Epithelial cell of prostate (primary cell): ENCODE data around the gene NOXRED1.

ENCODE experiments used
- DNase-seq: peaks from one replicate; pipeline ENCODE4 v3.0.0-alpha.2; 2011; ENCODE audit warnings: low read depth, low spot score
- H3K27ac ChIP-seq: fragments of 450-650 bp; 2 replicates; pipeline ENCODE4 v1.5.1; 2017; ENCODE audit warnings: mild to moderate bottlenecking

The NOXRED1 gene

DNA sequence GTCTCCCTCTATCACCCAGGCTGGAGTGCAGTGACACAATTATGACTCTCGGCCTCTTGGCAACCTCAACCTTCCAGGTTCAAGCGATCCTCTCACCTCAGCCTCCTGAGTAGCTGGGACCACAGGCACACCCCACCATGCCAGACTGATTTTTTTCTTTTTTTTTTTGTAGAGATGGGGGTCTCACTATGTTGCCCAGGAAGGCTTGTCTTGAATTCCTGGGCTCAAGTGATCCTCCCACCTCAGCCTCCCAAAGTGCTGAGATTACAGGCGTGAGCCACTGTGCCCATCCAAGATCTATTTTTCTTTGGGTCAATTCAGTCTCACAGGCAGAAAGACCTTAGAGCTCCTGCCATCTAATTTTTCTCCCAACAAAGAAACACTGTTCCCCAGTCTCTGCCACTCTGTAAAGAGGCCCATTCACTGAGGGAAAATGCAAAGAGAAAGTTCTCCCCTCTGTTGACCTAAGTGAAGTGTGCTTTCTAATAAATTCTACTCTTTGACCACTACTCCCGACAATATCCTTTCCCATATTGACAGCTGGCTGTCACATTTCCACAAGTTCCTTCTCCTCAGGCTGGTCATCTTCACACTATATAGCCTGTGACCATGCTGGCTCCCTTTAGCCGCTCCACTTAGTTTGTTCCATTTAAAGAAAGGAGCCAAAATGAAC is 69.7 kb downstream of the NOXRED1 start:
- no peak for DNase-seq
- H3K27ac ChIP-seq, result no peak overlapping the region

DNA sequence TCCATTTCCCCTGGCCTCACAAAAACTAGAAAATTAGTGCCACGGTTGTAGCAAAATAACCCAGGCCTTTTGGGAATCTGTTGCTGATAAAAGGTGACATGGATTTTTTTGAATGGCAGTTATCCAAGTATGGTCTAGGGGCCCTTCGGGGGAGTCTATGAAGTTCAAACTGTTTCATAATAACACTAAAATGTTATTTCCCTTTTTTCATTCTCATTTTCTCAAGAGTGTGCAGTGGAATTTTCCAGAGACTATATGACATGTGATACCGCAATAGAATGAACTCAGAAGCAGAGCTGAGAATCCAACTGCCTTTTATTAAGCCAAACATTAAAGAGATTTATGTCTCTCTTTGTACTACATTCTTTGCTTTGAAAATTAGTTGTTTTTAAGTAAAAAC is 75.6 kb downstream of the NOXRED1 start:
- no peak overlapping the region for H3K27ac ChIP-seq
- no peak for DNase-seq

GRCh38 chr14:77346495-77346894 is 76.8 kb downstream of the NOXRED1 start:
- H3K27ac ChIP-seq, result no peak overlapping the region
- no peak for DNase-seq

DNA sequence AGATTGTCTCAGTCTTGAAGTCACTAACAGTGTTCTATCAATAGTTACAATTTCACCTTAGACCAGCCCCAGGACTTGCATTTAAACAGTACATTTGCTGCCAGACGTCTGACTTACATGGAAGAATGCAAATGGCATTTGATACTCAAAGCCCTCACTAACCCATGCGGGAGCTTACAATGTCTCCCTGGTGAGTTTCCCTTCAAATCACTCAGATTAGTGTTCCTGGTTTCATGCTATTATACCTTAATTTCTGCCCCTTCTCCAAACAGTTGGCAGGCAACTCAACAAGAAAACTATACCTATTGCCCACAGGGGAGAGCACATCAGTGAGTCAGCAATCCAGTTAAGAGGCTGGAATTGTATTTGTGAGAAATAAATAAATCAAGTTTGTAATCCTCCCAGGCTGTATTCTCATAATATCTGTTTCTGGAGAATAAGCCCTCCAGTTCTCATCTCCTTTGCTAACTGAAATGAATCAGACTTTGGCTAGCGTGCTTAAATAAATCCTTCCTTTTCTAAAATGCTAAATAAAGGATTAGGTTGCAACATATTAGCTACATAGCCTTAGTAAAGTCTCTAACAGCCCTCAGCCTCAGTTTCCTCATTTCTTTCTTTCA is 78.8 kb downstream of the NOXRED1 start:
- no peak for DNase-seq
- no peak overlapping the region for H3K27ac ChIP-seq
